HepG2 (cell line): Measurements from ENCODE around the gene TMSB15C. TPM values are rescaled to one million over a fixed set of nuclear protein-coding genes. Genes with fewer than 3 reads are reported as not detected.

Experiments used
- ATAC-seq: fragments of 200-7000 bp; cut with Tn5 transposase; 3 replicates; pipeline ENCODE4 v1.9.1; 2020; ENCODE audit warnings: mild to moderate bottlenecking, moderate library complexity
- BruUV-seq: library from RNA; stranded (reverse); fragments of 400-500 nt; replicated peaks from 2 replicates; lab custom pipeline; 2021; lab: Mats Ljungman, UMichigan
- CTCF ChIA-PET: fragments of 300-600 bp; formaldehyde crosslinking; extraction: SDS; loops from one replicate; lab custom pipeline; 2021; ENCODE audit warnings: low total read pairs, inconsistent platforms, low intra/inter-chr PET ratio; lab: Yijun Ruan, JAX
- POLR2A ChIA-PET: fragments of 350-600 bp; sonication (Branson Sonifier 250); formaldehyde crosslinking; loops from one replicate; lab custom pipeline; 2020; ENCODE audit warnings: antibody characterized with exemption, inconsistent platforms; lab: Yijun Ruan, JAX
- DNase-seq: peaks from one replicate; pipeline ENCODE4 v3.0.0-alpha.2; 2015; ENCODE audit warnings: low spot score
- FAIRE-seq: peaks from 3 replicates; lab custom pipeline; 2011; peaks lifted over from hg19 to GRCh38; lab: Jason Lieb, UNC
- H2AFZ ChIP-seq: one replicate; pipeline ENCODE4 v1.6.1; 2011; ENCODE audit warnings: low read length, inconsistent platforms
- H3K27ac ChIP-seq: fragments of 300-600 bp; 3 replicates; pipeline ENCODE4 v1.8.0; 2011; ENCODE audit warnings: mixed run types, mild to moderate bottlenecking, mixed read lengths, low read length, inconsistent platforms; ENCODE audit not compliant: insufficient read depth; ENCODE audit errors: extremely low read length
- H3K27me3 ChIP-seq, 2 experiments: fragments of 200-600 bp in 1 of 2; 2 replicates in 1 of 2; 3 replicates in 1 of 2; pipeline versions ENCODE4 v1.6.0 to v1.8.0; 2011; ENCODE audit warnings: low read length in 2 of 2, mild to moderate bottlenecking in 2 of 2, moderate library complexity in 2 of 2, inconsistent platforms in 1 of 2; ENCODE audit not compliant: insufficient read depth in 2 of 2, control insufficient read depth in 1 of 2
- H3K36me3 ChIP-seq, 2 experiments: fragments of 200-600 bp in 1 of 2; replicated peaks in 1 of 2; 2 replicates in 1 of 2; 3 replicates in 1 of 2; pipeline versions ENCODE4 v1.5.1 to v1.8.0; 2011; ENCODE audit warnings: low read length in 2 of 2, inconsistent platforms in 1 of 2; ENCODE audit not compliant: insufficient read depth in 2 of 2, control insufficient read depth in 1 of 2
- H3K4me1 ChIP-seq: 2 replicates; pipeline ENCODE4 v1.5.1; 2012; ENCODE audit warnings: low read length, inconsistent platforms; ENCODE audit not compliant: insufficient read depth
- H3K4me2 ChIP-seq: 2 replicates; pipeline ENCODE4 v1.6.0; 2011; ENCODE audit warnings: low read depth, low read length, inconsistent platforms
- H3K4me3 ChIP-seq, 3 experiments: fragments of 200-600 bp in 1 of 3; sonication (generic), shearing (Covaris generic) in 1 of 3; replicated peaks in 1 of 3; 2 replicates each; pipeline ENCODE4 v1.5.1; 2011 to 2016; ENCODE audit warnings: low read length in 3 of 3, inconsistent platforms in 2 of 3, low read depth in 2 of 3, mild to moderate bottlenecking in 2 of 3, control low read depth in 1 of 3, mixed read lengths in 1 of 3; ENCODE audit not compliant: insufficient read depth in 1 of 3
- H3K79me2 ChIP-seq: one replicate; pipeline ENCODE4 v1.6.1; 2011; ENCODE audit warnings: low read length, inconsistent platforms; ENCODE audit not compliant: insufficient read depth
- H3K9ac ChIP-seq: 2 replicates; pipeline ENCODE4 v1.6.0; 2011; ENCODE audit warnings: mild to moderate bottlenecking, low read depth, low read length, inconsistent platforms; ENCODE audit not compliant: insufficient read depth
- H3K9me3 ChIP-seq: 2 replicates; pipeline ENCODE4 v1.5.1; 2012; ENCODE audit warnings: mild to moderate bottlenecking, low read length
- H4K20me1 ChIP-seq: 2 replicates; pipeline ENCODE4 v1.6.0; 2011; ENCODE audit warnings: inconsistent platforms, mild to moderate bottlenecking, low read length, moderate library complexity; ENCODE audit not compliant: insufficient read depth
- AGO2 ChIP-seq: fragments of 200-400 bp; formaldehyde crosslinking; optimal IDR thresholded peaks from 2 replicates; pipeline ENCODE3; 2017; ENCODE audit warnings: mild to moderate bottlenecking, low read depth, low read length, moderate library complexity
- MAFF ChIP-seq: IDR thresholded peaks from 2 replicates; pipeline ENCODE4 v1.6.1; 2011; ENCODE audit warnings: low read depth, low read length, improper control_type of control experiment
- MAFK ChIP-seq, 2 experiments: IDR thresholded peaks in 1 of 2; conservative IDR thresholded peaks in 1 of 2; 2 replicates each; pipeline ENCODE4 v1.6.1; 2011; ENCODE audit warnings: improper control_type of control experiment in 2 of 2, low read length in 2 of 2
- MNT ChIP-seq: fragments of 450-650 bp; IDR thresholded peaks from 2 replicates; pipeline ENCODE4 v1.6.1; 2016
- NFYC ChIP-seq: IDR thresholded peaks from 2 replicates; pipeline ENCODE4 v1.6.1; 2016; ENCODE audit warnings: missing genetic modification reagents, missing compliant biosample characterization
- PAF1 ChIP-seq: IDR thresholded peaks from 2 replicates; pipeline ENCODE4 v1.6.1; 2016; ENCODE audit warnings: missing genetic modification reagents, missing compliant biosample characterization
- XBP1 ChIP-seq: sonication (generic); formaldehyde crosslinking; IDR thresholded peaks from 2 replicates; pipeline ENCODE4 v1.5.0; 2020; ENCODE audit warnings: missing genetic modification reagents
- ZNF329 ChIP-seq: sonication (generic); formaldehyde crosslinking; IDR thresholded peaks from 2 replicates; pipeline ENCODE4 v1.9.0; 2021; ENCODE audit warnings: low read depth, mild to moderate bottlenecking, missing genetic modification reagents
- WGBS: methylation state at CpG from one replicate; pipeline ENCODE4 v1.1.6; 2017; ENCODE audit warnings: low lambda C conversion rate; 5-methylcytosine and 5-hydroxymethylcytosine counted together
- in situ Hi-C: cut with HindIII; loops from 2 replicates; pipeline ENCODE4 v1.10.0; 2017; ENCODE audit warnings: low pct_unique_long_range_greater_than_20kb; ENCODE audit not compliant: extremely low pct_ligation_motif_present
- intact Hi-C: fragments of 100-400 bp; cut with micrococcal nuclease; formaldehyde crosslinking; loops from one replicate; pipeline ENCODE4 v1.10.0; 2022; ENCODE audit not compliant: unreplicated experiment
- polyA plus RNA-seq, 8 experiments: library from polyadenylated mRNA; depleted of rRNA in 3 of 8; stranded (reverse) in 7 of 8; unstranded in 1 of 8; fragments of >200 nt; fragmentation: Illumina TruSeq in 4 of 8; extraction: Trizol in 4 of 8; gene quantifications; 2 replicates each; pipeline versions ENCODE4 v1.2.1 to v1.2.3, GENCODE V29; 2011 to 2016; ENCODE audit warnings: low read depth in 4 of 8, missing spikeins in 1 of 8, mixed read lengths in 1 of 8; ENCODE audit not compliant: insufficient read depth in 1 of 8
- total RNA-seq, 5 experiments: library from RNA; depleted of rRNA; stranded (reverse); fragments of >200 nt; fragmentation: Illumina TruSeq; extraction: Trizol; gene quantifications; 2 replicates each; pipeline ENCODE4 v1.2.3, GENCODE V29; 2016; ENCODE audit warnings: low read depth in 1 of 5

Gene TMSB15C
- total and polyA plus RNA-seq, 2 of the 13 experiments (the other 11 are each of a cell fraction or from before 2014, with no cell fraction given), result not detected

DNA sequence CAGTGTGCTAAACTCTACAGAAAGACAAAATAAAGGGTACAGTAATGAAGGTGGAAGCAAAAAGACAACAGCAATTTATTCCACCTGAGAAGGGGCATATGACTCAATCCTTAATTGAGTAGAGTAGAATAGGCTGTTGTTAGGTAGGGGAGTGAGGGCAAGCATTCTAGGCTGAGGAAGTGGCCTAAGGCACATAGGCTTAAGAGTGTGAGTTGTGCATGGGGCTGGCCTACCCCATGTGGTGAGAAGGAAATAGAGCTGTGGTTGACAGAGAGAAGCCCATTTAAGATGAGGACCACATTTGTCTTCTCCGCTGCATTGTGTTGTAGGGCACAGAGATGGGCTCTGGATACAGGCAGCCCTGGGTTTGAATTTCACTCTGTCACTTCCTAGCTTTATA, 32.9 kb upstream of the TMSB15C start:
- POLR2A ChIA-PET, result no interaction called here
- no peaks in the 10 kb centered on the region for H3K4me1 ChIP-seq
- H2AFZ ChIP-seq, result no peak overlapping the region
- no peaks in the 10 kb centered on the region for H3K36me3 ChIP-seq
- in situ Hi-C loops, result loop anchor here (25.0 kb wide), 2 partner anchors 272 to 572 kb away; partner anchors contain the start of gene RAB9B
- H4K20me1 ChIP-seq, result no peaks in the 10 kb centered on the region
- intact Hi-C loops, result no loop called here
- ATAC-seq (no peak), FAIRE-seq (no peak), DNase-seq (no peak)
- H3K79me2 ChIP-seq, result no peaks in the 10 kb centered on the region
- TF ChIP-seq ZNF329 (CRISPR knock-in tag), result no peak
- no peak for TF ChIP-seq MNT
- TF ChIP-seq PAF1, result no peak
- no peak for TF ChIP-seq AGO2
- no peak for TF ChIP-seq XBP1 (CRISPR knock-in tag)
- no peak overlapping the region for H3K27ac ChIP-seq
- no TSS peak for BruUV-seq
- H3K4me3 ChIP-seq, result no peak overlapping the region
- no peak overlapping the region for H3K9ac ChIP-seq
- no peak overlapping the region for H3K4me2 ChIP-seq
- H3K27me3 ChIP-seq, result peaks cover 0 to 7% of the 10 kb centered on the region in 2 experiments; a peak in 1 of 5 replicates
- CTCF ChIA-PET, result no interaction called here
- WGBS, result 33% methylated on average over 1 of the region's 1 CpG
- no peaks in the 10 kb centered on the region for H3K9me3 ChIP-seq

GRCh38 chrX:104105330-104106262, 29.6 kb upstream of the TMSB15C start:
- no TSS peak for BruUV-seq
- in situ Hi-C loops, result loop anchor here (25.0 kb wide), 2 partner anchors 268 to 568 kb away; partner anchors contain the start of gene RAB9B
- CTCF ChIA-PET, result no interaction called here
- POLR2A ChIA-PET, result no interaction called here
- no peaks in the 10 kb centered on the region for H3K4me1 ChIP-seq
- H3K79me2 ChIP-seq, result no peaks in the 10 kb centered on the region
- ATAC-seq (no peak), DNase-seq (no peak), FAIRE-seq (no peak)
- WGBS, result 31% methylated on average over 5 of the region's 11 CpGs
- intact Hi-C loops, result no loop called here
- H2AFZ ChIP-seq, result no peak overlapping the region
- no peak overlapping the region for H3K4me3 ChIP-seq
- H3K9ac ChIP-seq, result no peak overlapping the region
- no peak overlapping the region for H3K27ac ChIP-seq
- no peaks in the 10 kb centered on the region for H3K36me3 ChIP-seq
- H4K20me1 ChIP-seq, result no peaks in the 10 kb centered on the region
- H3K27me3 ChIP-seq, result no peaks in the 10 kb centered on the region
- H3K4me2 ChIP-seq, result no peak overlapping the region
- no peak for TF ChIP-seq NFYC (CRISPR knock-in tag)
- TF ChIP-seq MAFF, result peak; percentile 96
- TF ChIP-seq MAFK (conservative IDR thresholded peaks at IDR 0.05 in 1 of 2, IDR thresholded peaks at IDR 0.05 in 1 of 2; ENCODE audit: low read length in 2 of 2), result peak; percentile 88 to 95
- TF ChIP-seq, all 625 proteins: peak for 2
- no peaks in the 10 kb centered on the region for H3K9me3 ChIP-seq
